ENCODE data around the gene PRR20G.

GRCh38 chr3:127273206-127273605 is 14.6 kb downstream of the PRR20G start:
- TF ChIP-seq CTCF (IDR thresholded peaks at IDR 0.05): no peak
- TF ChIP-seq POLR2A (IDR thresholded peaks at IDR 0.05): no peak
- no peak for TF ChIP-seq POLR2AphosphoS5 (IDR thresholded peaks at IDR 0.05)

All from stomach (tissue), 4 donors.